NCI-H1436 treated with DMSO at 0.1 percent for 48 hours (cell line): ENCODE measurements around the gene ATP1A1.

Experiments used
- DNase-seq: peaks from one replicate; lab custom pipeline; 2025; lab: John Stamatoyannopoulos, UW

The ATP1A1 gene

GRCh38 chr1:116345011-116345410 is 28.0 kb upstream of the ATP1A1 start:
- no peak for DNase-seq

- DNase-seq = peak; percentile 27
These were observed 27.2 kb upstream of the ATP1A1 start for GRCh38 chr1:116345843-116346242.

DNA sequence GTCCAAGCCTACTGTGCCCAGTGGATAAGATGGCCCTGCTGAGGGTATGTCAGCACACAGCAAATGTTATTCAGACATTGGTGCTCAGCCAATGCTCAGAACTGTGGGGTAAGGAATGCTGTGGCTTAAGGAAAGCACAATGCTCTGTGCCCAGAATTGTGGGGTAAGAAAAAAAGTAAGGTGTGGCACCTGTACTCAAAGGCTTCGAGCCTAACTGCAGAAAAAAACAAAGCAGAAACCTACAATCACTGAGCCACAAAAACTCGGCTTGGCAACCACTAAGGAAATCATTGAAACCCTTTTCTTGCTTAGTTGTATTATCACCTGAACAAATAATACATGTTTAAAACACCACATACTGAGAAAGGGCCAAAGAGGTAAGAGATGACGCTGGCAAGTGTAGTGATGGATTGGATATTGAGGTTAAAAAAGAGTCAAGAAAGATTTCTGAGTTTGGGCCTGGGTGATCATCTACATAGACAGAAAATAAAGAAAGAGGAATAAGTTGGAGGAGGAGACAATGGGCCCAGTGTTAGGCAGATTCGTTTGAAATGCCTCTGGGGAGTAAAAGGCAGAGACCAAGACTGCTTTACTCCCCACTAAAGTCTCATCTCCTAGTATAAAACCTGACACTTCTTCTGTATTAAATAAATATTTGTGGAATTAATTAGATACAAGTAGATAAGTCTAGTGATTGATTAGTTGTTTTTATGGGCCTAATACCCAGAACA is 25.9 kb upstream of the ATP1A1 start:
- no peak for DNase-seq

DNA sequence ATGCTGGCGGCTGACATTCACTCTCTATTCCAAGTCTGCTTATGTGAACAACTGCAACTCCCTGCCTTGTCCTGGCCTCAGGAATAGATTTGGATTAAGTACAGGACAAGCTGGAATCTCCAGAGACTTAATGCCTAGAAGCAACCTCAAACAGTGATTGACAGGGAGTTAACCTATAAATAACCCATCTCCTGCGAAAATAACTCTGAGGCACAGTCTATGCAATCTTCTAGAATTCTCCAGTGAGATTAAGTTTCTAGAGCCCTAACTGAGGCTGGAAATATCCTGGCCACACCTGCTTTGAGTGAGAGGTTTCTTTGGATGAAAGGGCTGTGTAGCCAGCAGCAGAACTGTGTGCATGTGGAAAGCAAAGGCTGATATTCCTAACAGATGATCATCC is 25.3 kb upstream of the ATP1A1 start:
- DNase-seq = no peak

- no peak for DNase-seq
These were observed 22.9 kb upstream of the ATP1A1 start for GRCh38 chr1:116350097-116350645.

DNA sequence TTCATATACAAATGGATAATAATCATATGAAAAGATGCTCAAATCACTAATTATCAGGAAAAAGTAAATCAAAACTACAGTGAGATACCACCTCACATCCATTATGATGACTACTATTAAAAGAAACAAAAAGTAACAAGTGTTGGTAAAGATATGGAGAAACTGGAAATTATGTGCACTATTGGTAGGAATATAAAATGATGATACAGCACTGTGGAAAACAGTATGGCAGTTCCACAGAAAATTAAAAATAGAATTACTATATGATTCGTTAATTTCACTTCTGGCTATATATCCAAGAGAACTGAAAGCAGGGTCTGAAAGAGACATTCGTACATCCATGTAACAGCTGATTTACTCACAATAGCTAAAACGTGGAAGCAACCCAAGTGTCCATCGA is 21.1 kb upstream of the ATP1A1 start:
- no peak for DNase-seq

DNA sequence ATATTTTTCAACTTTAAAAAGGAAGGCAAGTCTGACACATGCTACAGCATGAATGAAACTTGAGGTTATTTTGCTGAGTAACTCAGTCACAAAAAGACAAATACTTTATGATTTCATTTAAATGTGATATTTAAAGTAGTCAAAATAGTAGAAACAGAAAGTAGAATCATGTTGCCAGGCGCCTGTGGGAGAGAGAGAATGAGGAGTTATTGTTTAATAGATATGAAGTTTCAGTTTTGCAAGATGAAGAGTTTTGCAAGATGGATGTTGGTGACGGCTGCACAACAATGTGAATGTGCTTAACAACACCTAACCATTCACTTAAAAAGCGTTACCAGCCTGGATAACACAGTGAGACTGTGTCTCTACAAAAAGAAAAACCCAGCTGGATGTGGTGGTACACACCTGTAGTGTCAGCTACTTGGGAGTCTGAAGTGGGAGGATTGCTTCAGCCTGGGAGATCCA is 20.7 kb upstream of the ATP1A1 start:
- no peak for DNase-seq

GRCh38 chr1:116353155-116353554 is 19.9 kb upstream of the ATP1A1 start:
- no peak for DNase-seq

- no peak for DNase-seq
These were observed 17.0 kb upstream of the ATP1A1 start for GRCh38 chr1:116356067-116356466.

- DNase-seq = no peak
These were observed 16.4 kb upstream of the ATP1A1 start for GRCh38 chr1:116356673-116357072.

DNA sequence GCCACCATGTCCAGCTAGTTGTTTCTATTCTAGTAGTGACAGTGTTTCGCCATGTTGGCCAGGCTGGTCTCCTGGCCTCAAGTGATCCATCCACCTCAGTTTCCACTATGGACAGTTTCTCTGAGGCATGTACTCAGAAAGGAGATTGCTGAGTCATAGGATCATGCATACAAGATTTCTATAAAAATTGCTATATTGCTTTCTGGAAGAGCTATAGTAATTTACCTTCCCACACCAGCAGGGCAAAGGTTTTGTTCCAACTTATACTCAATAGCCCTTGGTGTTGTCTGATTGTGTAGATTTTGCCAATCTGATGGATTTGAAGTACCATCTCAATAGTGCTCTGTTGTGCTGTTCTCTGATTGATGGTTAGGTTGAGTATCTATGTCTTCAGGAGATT is 15.6 kb upstream of the ATP1A1 start:
- no peak for DNase-seq

- no peak for DNase-seq
These were observed 13.8 kb upstream of the ATP1A1 start for GRCh38 chr1:116359060-116359830.

DNA sequence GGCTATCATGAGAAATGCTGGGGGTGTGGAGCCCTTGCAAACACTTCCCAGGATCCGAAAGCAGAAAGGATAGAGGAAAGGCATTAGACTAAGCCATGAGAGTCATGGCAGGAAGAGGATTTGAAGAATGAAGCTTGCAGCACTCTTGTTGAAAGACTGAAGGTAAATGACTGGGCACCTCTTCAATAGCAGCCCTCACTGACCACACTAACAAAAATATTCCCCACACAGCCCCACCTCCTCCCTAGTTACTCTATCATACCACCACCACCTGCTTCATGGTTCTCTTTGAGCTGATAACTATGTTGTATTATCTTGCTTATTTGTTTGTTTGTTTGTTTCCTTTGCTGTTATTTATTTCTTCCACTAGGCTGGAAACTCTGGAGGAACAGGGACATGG is 13.2 kb upstream of the ATP1A1 start:
- no peak for DNase-seq

- DNase-seq = no peak
These were observed 12.4 kb upstream of the ATP1A1 start for GRCh38 chr1:116360429-116361173.

- DNase-seq = no peak
These were observed 11.4 kb upstream of the ATP1A1 start for GRCh38 chr1:116361648-116362047.

GRCh38 chr1:116362050-116362449 is 11.0 kb upstream of the ATP1A1 start:
- no peak for DNase-seq

DNA sequence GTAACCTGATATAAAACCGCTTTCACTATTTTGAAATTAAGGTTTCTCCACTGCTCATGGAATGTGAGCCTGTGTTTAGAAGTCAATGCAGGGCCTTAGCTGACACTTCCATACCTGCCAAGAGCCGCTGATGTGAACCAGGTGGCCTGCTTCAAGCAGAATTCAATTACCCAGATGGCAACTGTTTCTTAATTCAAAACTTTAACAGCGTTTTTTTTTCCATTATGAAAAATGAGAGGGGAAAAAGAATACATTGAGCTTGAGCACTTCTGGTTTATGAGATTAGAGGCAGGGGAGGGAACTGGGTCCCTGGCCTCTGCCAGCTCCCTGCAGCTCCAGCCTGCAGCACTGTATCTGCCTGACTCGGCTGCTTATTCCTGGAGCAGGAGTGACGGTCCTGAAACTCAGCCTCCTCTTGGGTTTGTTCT is 7.7 kb upstream of the ATP1A1 start:
- no peak for DNase-seq

GRCh38 chr1:116365857-116366256 is 7.2 kb upstream of the ATP1A1 start:
- DNase-seq = no peak

DNA sequence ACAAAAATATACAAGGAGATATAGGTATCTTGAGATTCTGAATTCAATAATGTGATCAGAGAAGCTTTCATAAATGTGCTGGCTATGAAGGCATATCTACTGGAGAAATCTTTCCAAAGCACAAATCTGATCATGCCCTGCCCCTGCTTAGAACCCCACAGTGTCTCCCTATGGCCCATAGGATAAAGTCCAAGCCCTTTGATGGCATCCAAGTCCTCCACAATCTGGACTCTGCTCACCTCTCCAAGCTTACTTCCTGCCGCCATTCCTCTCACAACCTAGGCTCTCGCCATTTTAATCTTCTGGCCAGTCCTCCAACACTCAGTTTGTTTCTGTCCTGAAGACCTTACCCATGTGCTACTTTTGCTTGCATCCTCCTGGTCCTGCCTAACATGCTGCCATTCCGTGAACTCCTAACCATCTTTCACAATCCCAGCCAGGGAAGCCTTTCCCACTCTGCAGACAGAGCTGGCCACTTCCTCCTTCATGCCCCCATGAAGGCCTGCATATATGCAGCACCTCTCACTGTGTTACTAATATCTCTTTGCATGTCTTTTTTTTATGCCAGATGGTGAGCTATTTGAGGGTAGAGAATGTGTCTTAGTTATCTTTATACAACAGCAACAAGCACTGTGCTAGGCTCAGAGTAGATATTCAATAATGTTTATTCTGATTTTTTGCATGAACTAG is 5.6 kb upstream of the ATP1A1 start:
- DNase-seq = no peak

DNA sequence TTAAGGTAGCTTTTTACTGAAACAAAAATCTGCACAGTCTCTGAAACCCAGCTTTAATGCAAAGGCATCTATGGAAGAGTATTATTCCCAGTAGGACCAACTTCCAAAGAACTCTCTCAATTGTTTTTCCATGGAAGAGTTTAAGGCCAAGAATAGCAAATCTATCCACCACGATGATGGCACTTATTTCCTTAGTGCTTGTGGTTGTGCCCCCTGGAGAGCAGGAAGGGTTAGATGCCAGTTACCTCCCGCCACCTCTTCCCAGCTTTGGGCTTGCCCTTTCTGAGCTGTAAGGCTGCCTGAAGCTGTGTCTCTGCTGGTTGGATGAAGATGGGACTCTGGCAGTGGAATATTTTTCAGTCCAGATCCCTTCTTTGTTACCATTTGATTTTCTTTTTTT is 4.8 kb upstream of the ATP1A1 start:
- DNase-seq = no peak

DNA sequence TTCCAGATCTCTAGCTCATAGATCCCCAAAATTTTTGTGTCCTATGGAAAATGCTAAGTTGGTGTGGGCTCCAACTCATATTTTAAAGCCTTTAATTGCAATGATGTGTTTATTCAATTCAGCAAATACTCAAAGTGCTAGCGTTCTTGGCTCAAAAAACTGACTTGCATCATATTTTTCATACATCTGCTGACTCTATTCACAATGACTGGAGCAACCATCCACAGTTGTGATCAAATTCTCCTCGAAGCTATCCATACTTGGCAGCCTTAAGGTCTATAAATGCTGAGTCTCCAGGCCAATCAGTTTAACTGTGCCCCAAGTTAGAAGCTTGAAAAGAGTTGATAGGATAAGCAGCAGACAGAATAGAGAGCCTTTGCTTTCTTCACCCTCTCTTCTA is 2.9 kb upstream of the ATP1A1 start:
- no peak for DNase-seq

GRCh38 chr1:116371752-116372151 is 1.3 kb upstream of the ATP1A1 start:
- DNase-seq = no peak
